Measurements from ENCODE around the gene DVL1. TPM values are rescaled to one million over a fixed set of nuclear protein-coding genes. Genes with fewer than 3 reads are reported as not detected.

The DVL1 gene
- total and polyA plus RNA-seq, 2 of the 13 experiments (the other 11 are each of a cell fraction or from before 2014, with no cell fraction given), result 30.8 to 60.4 TPM

- TF ChIP-seq THAP9 (CRISPR knock-in tag; IDR thresholded peaks at IDR 0.05; ENCODE audit: borderline replicate concordance) (0 out of 2 replicates have a peak, but pooled peaks have one; percentile 3), RBFOX2 (IDR thresholded peaks at IDR 0.05; ENCODE audit: low read depth, low read length) (peak; percentile 39), ZNF776 (CRISPR knock-in tag; IDR thresholded peaks at IDR 0.05) (peak; percentile 59; the same call in 1 of the 2 replicates), ZBTB38 (CRISPR knock-in tag; IDR thresholded peaks at IDR 0.05) (peak; percentile 70; the same call in 1 of the 2 replicates), MYC (CRISPR knock-in tag; IDR thresholded peaks at IDR 0.05; ENCODE audit: borderline replicate concordance) (peak; percentile 17; the same call in 1 of the 2 replicates), CHCHD3 (CRISPR knock-in tag; IDR thresholded peaks at IDR 0.05) (peak; percentile 91; the same call in 1 of the 2 replicates), ZSCAN20 (CRISPR knock-in tag; IDR thresholded peaks at IDR 0.05; ENCODE audit: borderline replicate concordance) (no peak), ZNF652 (CRISPR knock-in tag; IDR thresholded peaks at IDR 0.05; ENCODE audit: borderline replicate concordance, low read depth) (no peak), NR2F2 (IDR thresholded peaks at IDR 0.05; ENCODE audit: borderline replicate concordance, low read depth) (no peak), ZNF34 (CRISPR knock-in tag; IDR thresholded peaks at IDR 0.05; ENCODE audit: borderline replicate concordance) (no peak), REL (CRISPR knock-in tag; conservative IDR thresholded peaks at IDR 0.05) (0 out of 2 replicates have a peak, but pooled peaks have one; percentile 33), CENPT (CRISPR knock-in tag; IDR thresholded peaks at IDR 0.05; ENCODE audit: low read depth) (0 out of 2 replicates have a peak, but pooled peaks have one; percentile 23), SATB2 (CRISPR knock-in tag; IDR thresholded peaks at IDR 0.05) (no peak), BATF2 (CRISPR knock-in tag; IDR thresholded peaks at IDR 0.05) (0 out of 2 replicates have a peak, but pooled peaks have one; percentile 22)
- TF ChIP-seq, protein P1, sequence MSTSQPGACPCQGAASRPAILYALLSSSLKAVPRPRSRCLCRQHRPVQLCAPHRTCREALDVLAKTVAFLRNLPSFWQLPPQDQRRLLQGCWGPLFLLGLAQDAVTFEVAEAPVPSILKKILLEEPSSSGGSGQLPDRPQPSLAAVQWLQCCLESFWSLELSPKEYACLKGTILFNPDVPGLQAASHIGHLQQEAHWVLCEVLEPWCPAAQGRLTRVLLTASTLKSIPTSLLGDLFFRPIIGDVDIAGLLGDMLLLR (CRISPR knock-in tag; IDR thresholded peaks at IDR 0.05), result 0 out of 2 replicates have a peak, but pooled peaks have one; percentile 39
- TF ChIP-seq, protein P2, sequence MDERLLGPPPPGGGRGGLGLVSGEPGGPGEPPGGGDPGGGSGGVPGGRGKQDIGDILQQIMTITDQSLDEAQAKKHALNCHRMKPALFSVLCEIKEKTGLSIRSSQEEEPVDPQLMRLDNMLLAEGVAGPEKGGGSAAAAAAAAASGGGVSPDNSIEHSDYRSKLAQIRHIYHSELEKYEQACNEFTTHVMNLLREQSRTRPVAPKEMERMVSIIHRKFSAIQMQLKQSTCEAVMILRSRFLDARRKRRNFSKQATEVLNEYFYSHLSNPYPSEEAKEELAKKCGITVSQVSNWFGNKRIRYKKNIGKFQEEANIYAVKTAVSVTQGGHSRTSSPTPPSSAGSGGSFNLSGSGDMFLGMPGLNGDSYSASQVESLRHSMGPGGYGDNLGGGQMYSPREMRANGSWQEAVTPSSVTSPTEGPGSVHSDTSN (CRISPR knock-in tag; IDR thresholded peaks at IDR 0.05), result no peak
- TF ChIP-seq, protein P3, sequence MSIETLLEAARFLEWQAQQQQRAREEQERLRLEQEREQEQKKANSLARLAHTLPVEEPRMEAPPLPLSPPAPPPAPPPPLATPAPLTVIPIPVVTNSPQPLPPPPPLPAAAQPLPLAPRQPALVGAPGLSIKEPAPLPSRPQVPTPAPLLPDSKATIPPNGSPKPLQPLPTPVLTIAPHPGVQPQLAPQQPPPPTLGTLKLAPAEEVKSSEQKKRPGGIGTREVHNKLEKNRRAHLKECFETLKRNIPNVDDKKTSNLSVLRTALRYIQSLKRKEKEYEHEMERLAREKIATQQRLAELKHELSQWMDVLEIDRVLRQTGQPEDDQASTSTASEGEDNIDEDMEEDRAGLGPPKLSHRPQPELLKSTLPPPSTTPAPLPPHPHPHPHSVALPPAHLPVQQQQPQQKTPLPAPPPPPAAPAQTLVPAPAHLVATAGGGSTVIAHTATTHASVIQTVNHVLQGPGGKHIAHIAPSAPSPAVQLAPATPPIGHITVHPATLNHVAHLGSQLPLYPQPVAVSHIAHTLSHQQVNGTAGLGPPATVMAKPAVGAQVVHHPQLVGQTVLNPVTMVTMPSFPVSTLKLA (IDR thresholded peaks at IDR 0.05), result peak; percentile 88
- TF ChIP-seq, protein P4, sequence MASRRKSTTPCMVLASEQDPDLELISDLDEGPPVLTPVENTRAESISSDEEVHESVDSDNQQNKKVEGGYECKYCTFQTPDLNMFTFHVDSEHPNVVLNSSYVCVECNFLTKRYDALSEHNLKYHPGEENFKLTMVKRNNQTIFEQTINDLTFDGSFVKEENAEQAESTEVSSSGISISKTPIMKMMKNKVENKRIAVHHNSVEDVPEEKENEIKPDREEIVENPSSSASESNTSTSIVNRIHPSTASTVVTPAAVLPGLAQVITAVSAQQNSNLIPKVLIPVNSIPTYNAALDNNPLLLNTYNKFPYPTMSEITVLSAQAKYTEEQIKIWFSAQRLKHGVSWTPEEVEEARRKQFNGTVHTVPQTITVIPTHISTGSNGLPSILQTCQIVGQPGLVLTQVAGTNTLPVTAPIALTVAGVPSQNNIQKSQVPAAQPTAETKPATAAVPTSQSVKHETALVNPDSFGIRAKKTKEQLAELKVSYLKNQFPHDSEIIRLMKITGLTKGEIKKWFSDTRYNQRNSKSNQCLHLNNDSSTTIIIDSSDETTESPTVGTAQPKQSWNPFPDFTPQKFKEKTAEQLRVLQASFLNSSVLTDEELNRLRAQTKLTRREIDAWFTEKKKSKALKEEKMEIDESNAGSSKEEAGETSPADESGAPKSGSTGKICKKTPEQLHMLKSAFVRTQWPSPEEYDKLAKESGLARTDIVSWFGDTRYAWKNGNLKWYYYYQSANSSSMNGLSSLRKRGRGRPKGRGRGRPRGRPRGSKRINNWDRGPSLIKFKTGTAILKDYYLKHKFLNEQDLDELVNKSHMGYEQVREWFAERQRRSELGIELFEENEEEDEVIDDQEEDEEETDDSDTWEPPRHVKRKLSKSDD (CRISPR knock-in tag; IDR thresholded peaks at IDR 0.05; ENCODE audit: low read depth), result peak; percentile 19; the same call in 1 of the 2 replicates
These were observed 19.7 kb downstream of the DVL1 start (continued) for GRCh38 chr1:1329304-1330210.

All from HepG2 (cell line).